NCI-H69 (cell line): Measurements from ENCODE around the gene SLC30A4.

Source experiments
- DNase-seq: peaks from one replicate; lab custom pipeline; 2025; lab: John Stamatoyannopoulos, UW

Gene SLC30A4

GRCh38 chr15:45449916-45450867, 72.4 kb downstream of the SLC30A4 start:
- no peak for DNase-seq

GRCh38 chr15:45449395-45449794, 73.2 kb downstream of the SLC30A4 start:
- no peak for DNase-seq

- DNase-seq: no peak
These were observed 74.3 kb downstream of the SLC30A4 start for GRCh38 chr15:45448066-45448915.

- no peak for DNase-seq
These were observed 78.9 kb downstream of the SLC30A4 start for GRCh38 chr15:45443645-45444044.

- DNase-seq: peak; percentile 29
These were observed 79.9 kb downstream of the SLC30A4 start for GRCh38 chr15:45442507-45443135.

- peak; percentile 22 for DNase-seq
These were observed 80.9 kb downstream of the SLC30A4 start for GRCh38 chr15:45441686-45442085.

GRCh38 chr15:45441036-45441435, 81.5 kb downstream of the SLC30A4 start:
- DNase-seq: no peak

- DNase-seq: no peak
These were observed 82.9 kb downstream of the SLC30A4 start for GRCh38 chr15:45439521-45440260.

GRCh38 chr15:45435124-45435903, 87.2 kb downstream of the SLC30A4 start:
- DNase-seq: no peak

GRCh38 chr15:45434078-45434567, 88.4 kb downstream of the SLC30A4 start:
- DNase-seq: no peak

- no peak for DNase-seq
These were observed 91.0 kb downstream of the SLC30A4 start for GRCh38 chr15:45431511-45431910.

- peak; percentile 75 for DNase-seq
These were observed 92.4 kb downstream of the SLC30A4 start for GRCh38 chr15:45429941-45430792.
